Activated CD8-positive, alpha-beta memory T cell treated with anti-CD3 and anti-CD28 coated beads, Interleukin-2, amount 50 U/mL, for 4 hours (primary cell): ENCODE results near the gene CACNB4.
"Not testable (repeated sequence)": the region's sequence is repeated elsewhere in the genome, so short reads cannot be mapped to it uniquely, and the experiment has no call there.

Experiments used
- DNase-seq: peaks from one replicate; pipeline ENCODE4 v3.0.0-alpha.2; 2020

CACNB4 gene

DNA sequence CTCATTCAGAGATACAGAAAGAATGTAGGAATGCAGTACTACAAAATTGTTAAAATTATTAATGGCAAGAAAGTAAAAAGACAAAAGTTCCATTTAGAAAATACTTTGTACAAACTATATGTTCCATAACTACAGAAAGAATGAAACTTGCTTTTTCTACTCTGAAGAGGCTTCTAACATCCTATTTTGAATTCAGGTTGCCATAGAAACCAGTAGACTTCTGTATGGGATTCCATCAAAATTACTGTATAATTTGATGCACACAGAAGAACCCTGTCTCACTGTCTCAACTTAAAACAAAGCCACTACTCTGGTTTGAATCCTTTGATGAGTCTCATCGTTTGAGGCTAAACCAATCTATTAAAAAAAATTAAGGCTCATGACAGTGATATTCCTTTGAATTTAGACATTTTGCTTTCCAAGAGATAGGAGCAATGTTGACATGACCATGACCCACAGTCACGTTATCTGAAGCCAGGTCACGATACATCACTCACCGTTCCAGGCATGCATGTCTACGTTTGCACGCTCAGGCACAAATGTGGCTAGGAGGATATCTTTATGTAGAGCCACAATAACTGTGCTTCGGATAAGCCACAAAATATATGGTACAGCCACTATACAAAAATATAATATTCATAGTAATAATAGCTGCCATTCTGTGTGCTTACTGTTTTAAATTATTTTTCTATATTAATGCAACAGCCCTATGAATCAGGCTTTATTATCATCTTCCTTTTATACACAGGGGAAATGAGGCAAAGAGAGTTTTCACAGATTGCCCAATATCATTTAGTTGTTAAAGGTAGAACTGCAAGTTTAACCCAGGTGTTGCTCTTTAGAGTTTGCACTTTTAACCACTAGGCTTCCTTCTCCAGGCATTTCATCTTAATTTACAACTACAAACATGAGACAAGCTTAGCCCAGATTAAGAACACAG lies 82.4 kb downstream of the CACNB4 start:
- no peak for DNase-seq

DNA sequence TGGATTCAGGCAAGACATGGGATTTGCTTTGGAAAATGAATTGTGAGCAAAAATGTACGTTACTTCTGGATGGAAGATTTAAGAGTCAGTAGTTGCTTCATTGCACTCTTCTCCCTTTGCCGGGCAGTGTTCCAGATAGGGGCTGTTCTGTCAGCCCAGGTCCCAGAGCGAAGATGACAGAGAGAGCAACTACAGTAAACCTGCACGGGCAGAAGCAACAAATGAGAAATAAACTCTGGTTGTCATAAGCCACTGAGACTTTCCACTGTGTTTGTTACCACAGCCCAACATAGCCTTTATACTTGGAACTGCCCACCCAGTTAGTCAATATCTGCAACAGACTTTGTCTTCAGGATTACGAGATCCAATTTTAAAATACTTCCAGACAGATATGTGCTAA lies 83.3 kb downstream of the CACNB4 start:
- no peak for DNase-seq

- no peak for DNase-seq
Measured at GRCh38 chr2:152012697-152013096, 86.1 kb downstream of the CACNB4 start.

GRCh38 chr2:152011724-152012123 lies 87.1 kb downstream of the CACNB4 start:
- DNase-seq: no peak

- no peak for DNase-seq
Measured at GRCh38 chr2:152005607-152006006, 93.2 kb downstream of the CACNB4 start.

- not testable (repeated sequence) for DNase-seq
Measured at GRCh38 chr2:152003283-152003682, 95.6 kb downstream of the CACNB4 start.

DNA sequence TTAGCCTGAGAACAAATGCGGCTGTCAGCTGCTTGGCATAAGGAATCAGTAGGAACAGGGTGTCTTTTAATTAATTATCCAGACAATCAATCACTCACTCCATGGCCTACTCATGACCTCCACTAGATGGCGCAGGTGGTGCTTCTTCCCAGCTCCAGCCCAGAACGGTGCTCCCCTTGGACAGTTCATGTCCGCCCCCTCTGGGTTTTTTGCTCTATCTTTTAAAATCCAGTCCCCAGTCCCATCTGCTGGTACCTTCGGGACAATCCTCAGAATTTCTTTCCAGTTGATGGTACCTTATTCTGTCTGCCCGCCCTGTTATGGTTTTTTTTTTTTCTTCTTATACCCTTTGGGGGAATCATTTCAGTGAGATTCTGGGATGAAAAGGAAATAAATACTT lies 99.8 kb downstream of the CACNB4 start:
- DNase-seq: peak; percentile 34

GRCh38 chr2:151996243-151997003 lies 102.4 kb downstream of the CACNB4 start:
- no peak for DNase-seq

- no peak for DNase-seq
Measured at GRCh38 chr2:151995161-151995557, 103.7 kb downstream of the CACNB4 start.

DNA sequence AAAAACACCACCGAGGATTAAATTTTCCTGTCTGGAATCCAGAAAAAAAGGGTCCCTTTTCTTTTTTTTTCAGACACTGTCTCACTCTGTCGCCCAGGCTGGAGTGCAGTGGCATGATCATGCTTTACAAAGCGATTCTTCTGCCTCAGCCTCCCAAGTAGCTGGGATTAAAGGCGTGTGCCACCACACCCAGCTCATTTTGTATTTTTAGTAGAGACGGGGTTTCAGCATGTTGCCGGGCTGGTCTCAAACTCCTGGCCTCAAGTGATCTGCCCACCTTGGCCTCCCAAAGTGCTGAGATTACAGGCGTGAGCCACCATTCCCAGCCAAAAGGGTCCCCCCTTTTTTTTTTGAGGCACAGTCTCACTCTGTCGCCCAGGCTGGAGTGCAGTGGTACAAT lies 104.7 kb downstream of the CACNB4 start:
- DNase-seq: not testable (repeated sequence)

- DNase-seq: no peak
Measured at GRCh38 chr2:151991010-151991409, 107.8 kb downstream of the CACNB4 start.

DNA sequence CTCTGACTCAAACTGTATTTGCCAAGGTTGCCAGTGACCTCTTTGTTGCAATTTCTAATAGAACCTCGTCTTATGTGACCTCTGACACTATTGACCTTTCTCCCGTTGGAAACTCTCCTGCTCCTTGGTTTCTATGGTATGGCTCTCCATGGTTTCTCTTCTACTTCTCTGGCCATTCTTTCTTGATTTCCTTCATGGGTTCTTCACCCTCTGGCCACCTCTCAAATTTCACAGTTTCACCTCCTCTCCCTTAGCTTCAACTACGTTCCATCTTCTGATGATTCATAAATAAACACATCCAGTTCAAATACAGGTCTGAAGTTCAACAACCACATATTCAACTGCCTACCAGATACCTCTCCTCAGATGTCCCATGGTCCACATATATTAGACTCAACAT lies 109.5 kb downstream of the CACNB4 start:
- no peak for DNase-seq

GRCh38 chr2:151987484-151987883 lies 111.4 kb downstream of the CACNB4 start:
- DNase-seq: no peak

- DNase-seq: no peak
Measured at GRCh38 chr2:151984424-151985083, 114.3 kb downstream of the CACNB4 start.

DNA sequence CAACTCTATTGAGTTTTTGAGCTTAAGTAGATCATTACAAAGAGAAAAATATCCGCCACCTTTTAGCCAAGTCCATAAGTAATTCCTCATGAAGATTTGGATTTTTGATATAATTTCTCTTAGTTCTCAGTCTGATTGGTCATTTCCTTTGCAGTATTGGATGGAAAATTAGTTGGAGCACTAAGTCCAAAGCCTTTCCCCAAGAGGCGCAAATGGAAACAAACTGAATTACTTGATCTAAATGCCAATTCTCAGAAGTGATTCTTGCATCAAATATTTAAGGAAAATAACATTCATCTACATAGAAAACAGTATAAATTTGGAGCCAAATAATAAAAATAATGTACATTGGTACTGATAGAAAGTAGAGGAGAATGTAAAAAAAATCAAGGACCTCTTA lies 115.6 kb downstream of the CACNB4 start:
- no peak for DNase-seq

DNA sequence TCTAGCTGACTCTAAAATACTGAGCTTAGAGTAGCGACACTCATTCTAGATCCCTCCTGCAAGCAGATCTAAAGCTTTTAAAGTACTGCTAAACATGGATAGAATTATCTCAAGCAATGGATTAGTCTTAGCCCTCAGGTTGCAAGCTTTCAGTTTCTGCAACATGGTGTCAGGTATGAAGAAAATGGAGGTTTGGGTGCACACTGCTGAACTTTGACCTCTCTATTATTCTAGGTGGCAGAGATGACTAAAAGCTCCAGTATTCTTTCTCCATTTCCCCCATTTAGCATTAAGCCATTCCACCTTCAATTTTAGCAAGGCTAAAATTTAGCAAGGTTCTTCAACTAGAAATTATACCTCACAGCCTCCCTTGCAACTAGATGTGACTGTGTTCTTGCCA lies 117.0 kb downstream of the CACNB4 start:
- no peak for DNase-seq

GRCh38 chr2:151979694-151980093 lies 119.2 kb downstream of the CACNB4 start:
- DNase-seq: no peak

DNA sequence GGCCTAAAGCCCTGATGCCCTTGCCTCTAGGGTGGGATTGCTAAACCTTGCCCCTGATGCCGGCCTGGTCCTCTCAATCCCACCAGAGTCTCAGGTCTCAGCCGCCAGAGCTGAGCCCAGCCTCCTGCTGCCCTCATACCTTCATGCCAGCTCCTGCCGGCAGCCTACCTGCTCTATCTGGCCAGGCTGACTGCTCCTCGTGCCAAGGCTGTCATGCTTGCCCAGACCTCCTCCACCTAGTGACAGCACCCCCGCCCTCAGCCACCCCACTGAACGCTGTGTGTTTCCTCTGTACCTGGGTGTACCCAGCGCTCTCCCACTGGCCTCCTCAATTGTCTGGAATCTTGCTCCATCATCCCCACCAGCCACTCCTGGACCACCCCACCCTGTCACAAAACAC lies 120.1 kb downstream of the CACNB4 start:
- DNase-seq: no peak

DNA sequence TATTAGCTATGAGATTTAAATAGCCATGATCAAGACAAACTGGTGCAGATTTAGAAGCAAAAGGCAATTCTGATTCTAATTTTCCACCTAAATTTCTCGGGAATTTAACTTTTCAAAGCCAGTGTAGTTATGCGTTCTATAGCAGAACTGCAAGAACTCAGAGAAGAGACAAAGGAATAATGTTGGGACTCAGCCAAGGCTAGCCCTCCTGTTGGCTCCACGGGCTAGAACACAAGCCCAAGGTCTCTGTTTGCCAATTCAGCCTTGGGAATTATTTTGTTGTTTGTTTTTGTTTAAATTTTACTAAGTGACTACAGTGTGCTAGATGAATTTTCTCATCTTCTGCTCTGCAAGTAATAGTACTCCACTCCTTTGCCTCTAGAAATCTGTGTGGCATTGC lies 121.2 kb downstream of the CACNB4 start:
- DNase-seq: no peak

- no peak for DNase-seq
Measured at GRCh38 chr2:151976945-151977353, 121.9 kb downstream of the CACNB4 start.

DNA sequence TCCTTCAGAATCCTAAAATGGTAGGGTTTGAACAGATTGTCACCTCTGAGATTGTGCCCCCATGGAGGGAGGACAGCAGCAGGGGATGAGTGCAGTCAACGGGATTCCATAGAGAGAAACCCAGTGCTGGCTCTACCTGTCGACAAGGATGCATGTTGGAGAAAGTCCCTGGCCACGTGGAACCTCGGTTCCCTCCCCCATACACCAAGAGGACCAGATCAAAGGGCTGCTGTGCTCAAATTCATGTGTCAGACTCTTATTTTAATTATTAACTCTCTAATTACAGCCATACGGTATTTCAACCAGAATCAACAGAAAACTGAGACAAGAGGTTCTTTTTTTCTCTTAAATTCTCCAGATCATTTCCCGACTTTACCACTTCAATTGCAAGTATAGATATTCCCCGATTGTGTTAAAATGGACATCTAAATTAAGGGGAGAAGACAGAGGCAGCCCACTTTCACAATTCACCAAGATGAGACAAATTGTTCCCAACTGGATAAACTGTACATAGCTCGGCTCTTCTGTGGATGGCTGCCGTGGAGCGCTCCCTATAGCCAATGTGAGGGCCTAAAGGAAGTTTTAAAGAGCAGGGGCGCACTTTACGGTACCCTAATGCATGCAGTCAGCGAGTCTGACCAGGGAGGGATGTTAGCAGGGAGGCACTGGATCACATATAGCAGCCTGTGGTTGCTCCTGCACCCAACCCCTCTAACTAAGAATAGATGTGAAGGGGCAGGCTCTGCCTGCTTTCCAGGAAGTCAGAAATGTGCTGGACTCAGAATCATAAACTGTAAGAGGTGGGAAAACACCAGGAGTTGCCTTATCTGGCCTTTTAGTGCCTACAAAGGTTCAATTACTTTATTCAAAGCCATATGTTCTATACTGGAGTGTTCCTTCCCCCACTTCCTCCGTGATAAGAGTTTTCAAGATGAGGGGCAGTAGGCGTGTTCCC lies 123.1 kb downstream of the CACNB4 start:
- DNase-seq: no peak

- DNase-seq: no peak
Measured at GRCh38 chr2:151974988-151975387, 123.9 kb downstream of the CACNB4 start.

GRCh38 chr2:151973901-151974199 lies 125.0 kb downstream of the CACNB4 start:
- DNase-seq: no peak
